Hepatocyte (in vitro differentiated cells): ENCODE results near the gene L3MBTL3. TPM values are rescaled to one million over a fixed set of nuclear protein-coding genes. Genes with fewer than 3 reads are reported as not detected.

Source experiments
- DNase-seq: peaks from one replicate; pipeline ENCODE4 v3.0.0-alpha.2; 2016; ENCODE audit warnings: low spot score
- H2AFZ ChIP-seq: fragments of 200-600 bp; sonication (generic); 2 replicates; pipeline ENCODE4 v1.6.0; 2016; ENCODE audit warnings: antibody characterized with exemption, mild to moderate bottlenecking
- H3K27ac ChIP-seq: fragments of 200-600 bp; sonication (generic); 2 replicates; pipeline ENCODE4 v1.5.1; 2016; ENCODE audit warnings: mild to moderate bottlenecking
- H3K27me3 ChIP-seq: fragments of 200-600 bp; sonication (generic); 2 replicates; pipeline ENCODE4 v1.6.1; 2016
- H3K36me3 ChIP-seq: fragments of 200-600 bp; sonication (generic); replicated peaks from 2 replicates; pipeline ENCODE4 v1.5.1; 2016; ENCODE audit warnings: low read depth; ENCODE audit not compliant: insufficient read depth
- H3K4me1 ChIP-seq: fragments of 200-600 bp; sonication (generic); 2 replicates; pipeline ENCODE4 v1.5.1; 2016; ENCODE audit warnings: mild to moderate bottlenecking, moderate library complexity; ENCODE audit not compliant: insufficient read depth
- H3K4me2 ChIP-seq: fragments of 200-600 bp; sonication (generic); 2 replicates; pipeline ENCODE4 v1.6.0; 2016
- H3K4me3 ChIP-seq: fragments of 200-600 bp; sonication (generic); 2 replicates; pipeline ENCODE4 v1.5.1; 2016; ENCODE audit warnings: mild to moderate bottlenecking
- H3K79me2 ChIP-seq: fragments of 200-600 bp; sonication (generic); 2 replicates; pipeline ENCODE4 v1.6.0; 2017; ENCODE audit warnings: mild to moderate bottlenecking
- H3K9me2 ChIP-seq: fragments of 200-600 bp; sonication (generic); replicated peaks from 2 replicates; pipeline ENCODE4 v1.6.0; 2017; ENCODE audit warnings: mild to moderate bottlenecking; ENCODE audit not compliant: insufficient read depth
- H3K9me3 ChIP-seq: fragments of 200-600 bp; sonication (generic); 2 replicates; pipeline ENCODE4 v1.5.1; 2016; ENCODE audit warnings: low read depth, mild to moderate bottlenecking
- H4K20me1 ChIP-seq: fragments of 200-600 bp; sonication (generic); 2 replicates; pipeline ENCODE4 v1.6.0; 2016; ENCODE audit warnings: mild to moderate bottlenecking; ENCODE audit not compliant: insufficient read depth, poor library complexity, severe bottlenecking
- EZH2 ChIP-seq: fragments of 200-600 bp; sonication (generic); IDR thresholded peaks from 2 replicates; pipeline ENCODE4 v1.6.1; 2016; ENCODE audit warnings: antibody characterized with exemption, mild to moderate bottlenecking, borderline replicate concordance
- EZH2phosphoT487 ChIP-seq: fragments of 200-600 bp; sonication (generic); IDR thresholded peaks from one replicate; pipeline ENCODE4 v1.6.1; 2018; ENCODE audit warnings: antibody characterized with exemption, mild to moderate bottlenecking, low read depth, moderate library complexity; ENCODE audit not compliant: unreplicated experiment, severe bottlenecking
- WGBS: methylation state at CpG from one replicate; pipeline ENCODE4 v1.1.6; 2016; ENCODE audit warnings: low lambda C conversion rate; ENCODE audit errors: missing lambda C conversion rate; 5-methylcytosine and 5-hydroxymethylcytosine counted together
- polyA plus RNA-seq: library from polyadenylated mRNA; unstranded; fragments of >200 nt; fragmentation: Nextera tagmentation; extraction: Ambion mirVana; gene quantifications from 2 replicates; pipeline ENCODE4 v1.2.1, GENCODE V29; 2016
- total RNA-seq: library from RNA; depleted of rRNA; stranded (reverse); fragments of >200 nt; gene quantifications from 2 replicates; pipeline ENCODE4 v1.2.3, GENCODE V29; 2014
- TF ChIP-seq, protein P1 (sequence below): fragments of 200-600 bp; sonication (generic); IDR thresholded peaks from 2 replicates; pipeline ENCODE4 v1.5.1; 2016; ENCODE audit warnings: antibody characterized with exemption, mild to moderate bottlenecking; ENCODE audit not compliant: poor library complexity

The L3MBTL3 gene
- total and polyA plus RNA-seq, 2 experiments from 2014 or later, result 5.3 to 20.1 TPM

DNA sequence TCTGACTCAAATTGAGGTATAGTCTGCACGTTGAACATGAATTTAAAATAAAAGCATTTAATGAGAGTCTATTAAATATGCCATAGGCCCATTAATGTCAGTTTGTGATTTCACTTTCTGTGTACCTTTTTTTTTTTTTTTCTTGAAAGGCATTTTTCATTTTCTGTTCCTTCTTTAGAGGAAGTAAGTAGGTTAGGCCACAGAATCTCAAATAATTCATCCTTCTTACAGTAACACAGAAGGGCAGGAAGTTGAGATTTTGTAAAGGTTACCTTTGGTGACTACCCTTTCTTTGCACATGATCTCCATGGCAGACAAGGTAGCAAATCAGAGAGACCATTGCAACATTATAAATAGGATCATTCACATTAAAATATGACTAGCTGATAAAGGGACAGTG, 9.6 kb downstream of the L3MBTL3 start:
- WGBS, result 73% methylated on average over 1 of the region's 1 CpG
- TF ChIP-seq, protein P1, sequence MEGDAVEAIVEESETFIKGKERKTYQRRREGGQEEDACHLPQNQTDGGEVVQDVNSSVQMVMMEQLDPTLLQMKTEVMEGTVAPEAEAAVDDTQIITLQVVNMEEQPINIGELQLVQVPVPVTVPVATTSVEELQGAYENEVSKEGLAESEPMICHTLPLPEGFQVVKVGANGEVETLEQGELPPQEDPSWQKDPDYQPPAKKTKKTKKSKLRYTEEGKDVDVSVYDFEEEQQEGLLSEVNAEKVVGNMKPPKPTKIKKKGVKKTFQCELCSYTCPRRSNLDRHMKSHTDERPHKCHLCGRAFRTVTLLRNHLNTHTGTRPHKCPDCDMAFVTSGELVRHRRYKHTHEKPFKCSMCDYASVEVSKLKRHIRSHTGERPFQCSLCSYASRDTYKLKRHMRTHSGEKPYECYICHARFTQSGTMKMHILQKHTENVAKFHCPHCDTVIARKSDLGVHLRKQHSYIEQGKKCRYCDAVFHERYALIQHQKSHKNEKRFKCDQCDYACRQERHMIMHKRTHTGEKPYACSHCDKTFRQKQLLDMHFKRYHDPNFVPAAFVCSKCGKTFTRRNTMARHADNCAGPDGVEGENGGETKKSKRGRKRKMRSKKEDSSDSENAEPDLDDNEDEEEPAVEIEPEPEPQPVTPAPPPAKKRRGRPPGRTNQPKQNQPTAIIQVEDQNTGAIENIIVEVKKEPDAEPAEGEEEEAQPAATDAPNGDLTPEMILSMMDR, result no peak
- TF ChIP-seq EZH2phosphoT487 (no peak), EZH2 (no peak)
- no peak overlapping the region for H2AFZ ChIP-seq
- H3K36me3 ChIP-seq, result no peaks in the 10 kb centered on the region
- no peak overlapping the region for H3K4me2 ChIP-seq
- no peak overlapping the region for H3K4me3 ChIP-seq
- H3K27ac ChIP-seq, result no peak overlapping the region
- H4K20me1 ChIP-seq, result no peaks in the 10 kb centered on the region
- no peaks in the 10 kb centered on the region for H3K9me2 ChIP-seq
- peaks cover 47% of the 10 kb centered on the region for H3K79me2 ChIP-seq
- H3K27me3 ChIP-seq, result no peaks in the 10 kb centered on the region
- DNase-seq, result no peak
- no peaks in the 10 kb centered on the region for H3K4me1 ChIP-seq
- H3K9me3 ChIP-seq, result no peaks in the 10 kb centered on the region

DNA sequence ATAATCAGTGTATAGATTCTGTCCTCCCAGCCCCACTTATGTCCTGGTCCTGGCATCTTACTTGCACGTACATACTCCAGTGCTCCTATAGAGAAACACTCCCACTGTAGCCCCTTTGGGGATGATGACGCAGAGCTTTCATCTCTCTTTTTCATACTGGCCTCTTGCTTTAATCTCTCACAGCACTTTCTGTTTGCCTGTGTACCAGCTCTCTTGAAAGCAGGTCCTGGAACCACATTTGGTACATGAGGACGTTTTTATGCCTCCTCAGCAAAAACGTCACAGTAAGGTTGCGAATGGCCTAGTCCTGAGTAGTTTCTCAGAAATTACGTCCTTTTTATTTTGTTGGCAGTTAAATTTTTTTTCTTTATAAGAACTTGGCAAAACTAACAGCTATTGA, 10.8 kb downstream of the L3MBTL3 start:
- H3K4me2 ChIP-seq, result no peak overlapping the region
- no peaks in the 10 kb centered on the region for H3K27me3 ChIP-seq
- H4K20me1 ChIP-seq, result no peaks in the 10 kb centered on the region
- no peak overlapping the region for H3K4me3 ChIP-seq
- H2AFZ ChIP-seq, result no peak overlapping the region
- H3K27ac ChIP-seq, result no peak overlapping the region
- no peaks in the 10 kb centered on the region for H3K4me1 ChIP-seq
- WGBS, result 91% methylated on average over 6 of the region's 6 CpGs
- H3K9me3 ChIP-seq, result no peaks in the 10 kb centered on the region
- DNase-seq, result no peak
- H3K36me3 ChIP-seq, result no peaks in the 10 kb centered on the region
- H3K9me2 ChIP-seq, result no peaks in the 10 kb centered on the region
- TF ChIP-seq EZH2 (no peak), EZH2phosphoT487 (no peak)
- TF ChIP-seq, protein P1, result no peak
- H3K79me2 ChIP-seq, result peaks cover 39% of the 10 kb centered on the region

DNA sequence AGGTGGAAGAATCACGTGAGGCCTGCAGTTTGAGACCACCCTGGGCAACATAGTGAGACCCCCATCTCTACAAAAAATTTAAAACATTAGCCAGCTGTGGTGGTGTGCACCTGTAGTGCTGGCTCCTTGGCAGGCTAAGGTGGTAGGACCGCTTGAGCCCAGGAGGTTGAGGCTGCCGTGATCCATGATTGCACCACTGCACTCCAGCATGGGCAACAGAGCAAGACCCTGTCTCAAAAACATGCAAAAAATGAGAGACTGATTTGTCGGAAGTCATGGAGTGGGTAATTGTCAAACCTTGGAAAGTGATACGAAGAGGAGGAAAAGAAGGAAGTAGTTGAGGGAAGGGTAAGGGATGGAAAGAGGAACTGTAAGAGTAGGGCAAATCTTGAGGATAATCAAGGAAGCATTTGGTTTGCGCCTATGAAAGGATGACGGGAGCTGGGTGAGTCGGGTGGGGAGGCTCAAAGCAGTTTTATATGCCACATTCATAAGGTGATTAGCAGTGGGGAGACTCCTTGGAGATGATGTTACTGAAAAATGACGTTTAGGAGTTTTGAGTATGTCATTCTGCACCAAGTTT, 14.5 kb downstream of the L3MBTL3 start:
- Histone ChIP-seq H3K9me3 (no peaks in the 10 kb centered on the region), H3K79me2 (peaks cover 41% of the 10 kb centered on the region), H3K27me3 (no peaks in the 10 kb centered on the region), H3K27ac (no peak overlapping the region), H3K4me2 (no peak overlapping the region), H2AFZ (no peak overlapping the region), H3K4me3 (no peak overlapping the region), H3K9me2 (no peaks in the 10 kb centered on the region), H3K4me1 (no peaks in the 10 kb centered on the region), H4K20me1 (no peaks in the 10 kb centered on the region), H3K36me3 (no peaks in the 10 kb centered on the region)
- TF ChIP-seq EZH2phosphoT487 (no peak), EZH2 (no peak)
- TF ChIP-seq, protein P1, result no peak
- WGBS, result 96% methylated on average over 9 of the region's 9 CpGs
- no peak for DNase-seq
